Endothelial cell of umbilical vein (primary cell): ENCODE measurements around the gene ZNRF3. TPM values are rescaled to one million over a fixed set of nuclear protein-coding genes. Genes with fewer than 3 reads are reported as not detected.

Experiments used
- BruUV-seq: library from RNA; stranded (reverse); fragments of 400-500 nt; replicated peaks from 2 replicates; lab custom pipeline; 2021; lab: Mats Ljungman, UMichigan
- CTCF ChIA-PET: fragments of 300-600, 350-600 bp; sonication (Branson Sonifier 250); formaldehyde crosslinking; loops from one replicate; lab custom pipeline; 2021; ENCODE audit warnings: antibody characterized with exemption, inconsistent platforms; lab: Charles Lee
- POLR2A ChIA-PET: fragments of 300-600, 350-600 bp; sonication (Branson Sonifier 250); formaldehyde crosslinking; loops from one replicate; lab custom pipeline; 2021; ENCODE audit warnings: antibody characterized with exemption, inconsistent platforms; lab: Charles Lee
- DNase-seq: peaks from one replicate; pipeline ENCODE4 v3.0.0-alpha.2; 2011; ENCODE audit warnings: low read depth, low spot score
- FAIRE-seq: peaks from 2 replicates; lab custom pipeline; 2011; peaks lifted over from hg19 to GRCh38; lab: Jason Lieb, UNC
- H2AFZ ChIP-seq: 2 replicates; pipeline ENCODE4 v1.6.0; 2012; ENCODE audit warnings: low read depth, low read length, control low read depth, inconsistent platforms
- H3K27ac ChIP-seq: 2 replicates; pipeline ENCODE4 v1.5.1; 2011; ENCODE audit warnings: low read depth, mild to moderate bottlenecking, control low read depth, low read length, moderate library complexity; ENCODE audit not compliant: insufficient read depth
- H3K27me3 ChIP-seq, 2 experiments: 2 replicates each; pipeline versions ENCODE4 v1.6.0 to v1.6.1; 2011; ENCODE audit warnings: low read length in 2 of 2, mixed read lengths in 1 of 2; ENCODE audit not compliant: control insufficient read depth in 2 of 2, insufficient read depth in 2 of 2
- H3K36me3 ChIP-seq, 2 experiments: 2 replicates in 1 of 2; 3 replicates in 1 of 2; pipeline ENCODE4 v1.5.1; 2011; ENCODE audit warnings: low read length in 2 of 2, mild to moderate bottlenecking in 1 of 2, moderate library complexity in 1 of 2; ENCODE audit not compliant: control insufficient read depth in 2 of 2, insufficient read depth in 2 of 2; ENCODE audit errors: extremely low read depth in 1 of 2
- H3K4me1 ChIP-seq: 3 replicates; pipeline ENCODE4 v1.5.1; 2011; ENCODE audit warnings: mild to moderate bottlenecking, low read length; ENCODE audit not compliant: control insufficient read depth, insufficient read depth; ENCODE audit errors: extremely low read depth
- H3K4me2 ChIP-seq: 2 replicates; pipeline ENCODE4 v1.6.1; 2011; ENCODE audit warnings: low read length, control low read depth, mixed read lengths; ENCODE audit not compliant: insufficient read depth
- H3K4me3 ChIP-seq, 3 experiments: fragments of 200-600 bp in 1 of 3; sonication (generic), shearing (Covaris generic) in 1 of 3; replicated peaks in 1 of 3; 2 replicates each; pipeline ENCODE4 v1.5.1; 2011 to 2016; ENCODE audit warnings: control low read depth in 3 of 3, low read length in 3 of 3, mild to moderate bottlenecking in 2 of 3, inconsistent platforms in 1 of 3, low read depth in 1 of 3, moderate library complexity in 1 of 3; ENCODE audit not compliant: insufficient read depth in 1 of 3
- H3K79me2 ChIP-seq: 2 replicates; pipeline ENCODE4 v1.6.0; 2012; ENCODE audit warnings: low read length, inconsistent platforms; ENCODE audit not compliant: control insufficient read depth, insufficient read depth
- H3K9ac ChIP-seq: replicated peaks from 2 replicates; pipeline ENCODE3; 2011; ENCODE audit warnings: low read length, control low read depth; ENCODE audit not compliant: insufficient read depth; ENCODE audit errors: extremely low read depth
- H3K9me1 ChIP-seq: replicated peaks from 3 replicates; pipeline ENCODE4 v1.6.0; 2011; ENCODE audit warnings: mild to moderate bottlenecking, low read length; ENCODE audit not compliant: control insufficient read depth, insufficient read depth; ENCODE audit errors: extremely low read depth
- H3K9me3 ChIP-seq: replicated peaks from 2 replicates; pipeline ENCODE4 v1.5.1; 2012; ENCODE audit warnings: low read length, inconsistent platforms; ENCODE audit not compliant: control insufficient read depth, insufficient read depth
- H4K20me1 ChIP-seq: replicated peaks from 2 replicates; pipeline ENCODE3; 2011; ENCODE audit warnings: mild to moderate bottlenecking, low read length; ENCODE audit not compliant: control insufficient read depth, insufficient read depth; ENCODE audit errors: extremely low read depth
- CTCF ChIP-seq, 2 donors: IDR thresholded peaks; 1 replicate in 1 of 2; 2 replicates in 1 of 2; pipeline ENCODE4 v1.5.1; 2011; ENCODE audit warnings: low read length in 2 of 2, mild to moderate bottlenecking in 2 of 2, moderate library complexity in 2 of 2, control low read depth in 1 of 2, inconsistent platforms in 1 of 2, low read depth in 1 of 2; ENCODE audit not compliant: insufficient read depth in 1 of 2; ENCODE audit errors: extremely low read depth in 1 of 2
- EZH2 ChIP-seq: IDR thresholded peaks from 2 replicates; pipeline ENCODE4 v1.6.1; 2012; ENCODE audit warnings: borderline replicate concordance, low read depth, mild to moderate bottlenecking, moderate library complexity, low read length, inconsistent platforms; ENCODE audit not compliant: severe bottlenecking
- FOS ChIP-seq: IDR thresholded peaks from 2 replicates; pipeline ENCODE4 v1.6.1; 2011; ENCODE audit warnings: mild to moderate bottlenecking, low read length, moderate library complexity, borderline replicate concordance; ENCODE audit not compliant: insufficient read depth
- GATA2 ChIP-seq: IDR thresholded peaks from 2 replicates; pipeline ENCODE4 v1.7.0; 2011; ENCODE audit warnings: low read depth, mild to moderate bottlenecking, moderate library complexity, mixed read lengths, low read length; ENCODE audit not compliant: insufficient read length, insufficient read depth
- JUN ChIP-seq: IDR thresholded peaks from 2 replicates; pipeline ENCODE4 v1.6.1; 2011; ENCODE audit warnings: borderline replicate concordance, low read depth; ENCODE audit not compliant: insufficient read length, insufficient read depth
- MAX ChIP-seq: IDR thresholded peaks from 2 replicates; pipeline ENCODE4 v1.6.1; 2011; ENCODE audit not compliant: insufficient read depth, insufficient read length
- MYC ChIP-seq: IDR thresholded peaks from one replicate; pipeline ENCODE4 v1.6.1; 2011; ENCODE audit warnings: mild to moderate bottlenecking, low read depth, low read length
- POLR2A ChIP-seq: IDR thresholded peaks from 2 replicates; pipeline ENCODE4 v1.6.1; 2012; ENCODE audit warnings: low read depth, mild to moderate bottlenecking, control low read depth, low read length
- POLR2AphosphoS5 ChIP-seq: IDR thresholded peaks from 2 replicates; pipeline ENCODE4 v1.6.1; 2012; ENCODE audit warnings: low read depth, mild to moderate bottlenecking, control low read depth, low read length, moderate library complexity; ENCODE audit not compliant: insufficient read depth
- dilution Hi-C: fragments of 300-500 bp; cut with MboI; formaldehyde crosslinking; loops from one replicate; pipeline ENCODE4 v1.15.0; 2019; ENCODE audit warnings: low sequenced_read_pairs; ENCODE audit not compliant: extremely low pct_ligation_motif_present
- intact Hi-C: fragments of 100-400 bp; cut with micrococcal nuclease; formaldehyde crosslinking; loops from one replicate; pipeline ENCODE4 v1.10.0; 2022
- polyA plus RNA-seq, 4 experiments: library from polyadenylated mRNA; depleted of rRNA in 3 of 4; stranded (reverse) in 3 of 4; unstranded in 1 of 4; fragments of >200 nt; gene quantifications; 2 replicates each; pipeline versions ENCODE4 v1.2.1 to v1.2.3, GENCODE V29; 2011 to 2012; ENCODE audit warnings: missing spikeins in 1 of 4
- total RNA-seq: library from RNA; stranded (reverse); gene quantifications from 2 replicates; pipeline ENCODE4 v1.2.3, GENCODE V29; 2021

The ZNRF3 gene
- total and polyA plus RNA-seq, 2 donors (not counting 3 experiments of a cell fraction or from before 2014, with no cell fraction given), result 2.7 to 5.2 TPM

GRCh38 chr22:29065468-29066190, 182.3 kb downstream of the ZNRF3 start:
- H3K79me2 ChIP-seq, result no peaks in the 10 kb centered on the region
- H3K27me3 ChIP-seq, result peaks cover 12 to 16% of the 10 kb centered on the region in 2 experiments
- FAIRE-seq, result no peak
- DNase-seq, result no peak
- ChIA-PET POLR2A (interaction anchor here (0.6 kb wide), 1 partner anchor 242 kb away, joined by 3 read pairs; no protein-coding TSS in a partner anchor), CTCF (interaction anchor here (1.2 to 1.5 kb wide), 3 partner anchors 12 to 60 kb away, joined by 3 to 6 read pairs (median 4); no protein-coding TSS in a partner anchor)
- no peaks in the 10 kb centered on the region for H3K9me1 ChIP-seq
- H3K27ac ChIP-seq, result no peak overlapping the region
- TF ChIP-seq GATA2 (no peak), FOS (no peak), MYC (no peak), POLR2AphosphoS5 (no peak), CTCF (IDR thresholded peaks at IDR 0.05; ENCODE audit: extremely low read depth in 1 of 2, insufficient read depth in 1 of 2, low read depth in 1 of 2, low read length in 2 of 2) (no peak), MAX (no peak), EZH2 (no peak), JUN (no peak), POLR2A (no peak)
- H3K9ac ChIP-seq, result no peak overlapping the region
- H2AFZ ChIP-seq, result no peak overlapping the region
- H3K4me1 ChIP-seq, result no peaks in the 10 kb centered on the region
- H3K4me2 ChIP-seq, result no peak overlapping the region
- intact Hi-C loops, result no loop called here
- dilution Hi-C loops, result no loop called here
- no peaks in the 10 kb centered on the region for H3K36me3 ChIP-seq
- H3K9me3 ChIP-seq, result no peaks in the 10 kb centered on the region
- no peaks in the 10 kb centered on the region for H4K20me1 ChIP-seq
- no peak overlapping the region for H3K4me3 ChIP-seq
- BruUV-seq, result no TSS peak
